Erythroblast (primary cell): ENCODE results near the gene EIF4G3.

ENCODE experiments used
- GATA1 ChIP-seq: IDR thresholded peaks from 2 replicates; pipeline ENCODE4 v1.6.1; 2011; ENCODE audit warnings: low read depth, mild to moderate bottlenecking, control low read depth, low read length, moderate library complexity
- POLR2A ChIP-seq: IDR thresholded peaks from 2 replicates; pipeline ENCODE4 v1.6.1; 2011; ENCODE audit warnings: mild to moderate bottlenecking, low read length

GRCh38 chr1:21216835-21217811 lies 40.4 kb upstream of the EIF4G3 start:
- TF ChIP-seq POLR2A: no peak
- TF ChIP-seq GATA1: no peak
